OCI-M2 (cell line): ENCODE results near the gene FAM114A1.
"Not testable (repeated sequence)": the region's sequence is repeated elsewhere in the genome, so short reads cannot be mapped to it uniquely, and the experiment has no call there.

Experiments used
- DNase-seq: peaks from one replicate; lab custom pipeline; 2025; ENCODE audit not compliant: unreplicated experiment; lab: John Stamatoyannopoulos, UW

The FAM114A1 gene

GRCh38 chr4:38930707-38931106 lies 63.1 kb downstream of the FAM114A1 start:
- DNase-seq: no peak

GRCh38 chr4:38931125-38931524 lies 63.5 kb downstream of the FAM114A1 start:
- no peak for DNase-seq

GRCh38 chr4:38935391-38936073 lies 67.9 kb downstream of the FAM114A1 start:
- DNase-seq: no peak

- no peak for DNase-seq
These were observed 71.6 kb downstream of the FAM114A1 start for GRCh38 chr4:38939165-38939564.

- DNase-seq: no peak
These were observed 72.9 kb downstream of the FAM114A1 start for GRCh38 chr4:38940476-38940875.

GRCh38 chr4:38941906-38942305 lies 74.3 kb downstream of the FAM114A1 start:
- DNase-seq: not testable (repeated sequence)

- no peak for DNase-seq
These were observed 75.7 kb downstream of the FAM114A1 start for GRCh38 chr4:38943343-38943742.

GRCh38 chr4:38944440-38944839 lies 76.8 kb downstream of the FAM114A1 start:
- DNase-seq: no peak

GRCh38 chr4:38946919-38947318 lies 79.3 kb downstream of the FAM114A1 start:
- DNase-seq: no peak

GRCh38 chr4:38948551-38948950 lies 80.9 kb downstream of the FAM114A1 start:
- no peak for DNase-seq

- no peak for DNase-seq
These were observed 81.9 kb downstream of the FAM114A1 start for GRCh38 chr4:38949411-38950051.

GRCh38 chr4:38950159-38950558 lies 82.6 kb downstream of the FAM114A1 start:
- no peak for DNase-seq

- DNase-seq: no peak
These were observed 83.1 kb downstream of the FAM114A1 start for GRCh38 chr4:38950734-38951133.

GRCh38 chr4:38951598-38951997 lies 84.0 kb downstream of the FAM114A1 start:
- no peak for DNase-seq

GRCh38 chr4:38952017-38952416 lies 84.4 kb downstream of the FAM114A1 start:
- no peak for DNase-seq

GRCh38 chr4:38954727-38955126 lies 87.1 kb downstream of the FAM114A1 start:
- no peak for DNase-seq

- DNase-seq: no peak
These were observed 88.4 kb downstream of the FAM114A1 start for GRCh38 chr4:38955957-38956356.

- DNase-seq: no peak
These were observed 89.7 kb downstream of the FAM114A1 start for GRCh38 chr4:38957261-38957815.

- DNase-seq: no peak
These were observed 90.3 kb downstream of the FAM114A1 start for GRCh38 chr4:38957893-38958292.

GRCh38 chr4:38958453-38959190 lies 91.0 kb downstream of the FAM114A1 start:
- DNase-seq: peak; percentile 43

- not testable (repeated sequence) for DNase-seq
These were observed 91.6 kb downstream of the FAM114A1 start for GRCh38 chr4:38959248-38959647.
